K562 (cell line): ENCODE measurements around the gene ELMO1. TPM values are rescaled to one million over a fixed set of nuclear protein-coding genes. Genes with fewer than 3 reads are reported as not detected.
A peak's percentile ranks its signal among the peaks of the same experiment; 100 is the strongest.

Experiments
- BDP1 ChIP-seq: IDR thresholded peaks from 3 replicates; pipeline ENCODE4 v1.6.1; 2011; ENCODE audit not compliant: insufficient read length, insufficient read depth
- CBFA2T3 ChIP-seq: fragments of 450-650 bp; IDR thresholded peaks from 2 replicates; pipeline ENCODE4 v1.6.1; 2017
- CHD1 ChIP-seq: fragments of 200-600 bp; sonication (generic); IDR thresholded peaks from one replicate; pipeline ENCODE4 v1.6.1; 2012; ENCODE audit warnings: mild to moderate bottlenecking, moderate library complexity, low read length, inconsistent platforms
- FOXJ3 ChIP-seq: sonication (generic); formaldehyde crosslinking; IDR thresholded peaks from 2 replicates; pipeline ENCODE4 v1.4.0; 2020; ENCODE audit warnings: mild to moderate bottlenecking, missing genetic modification reagents
- GATAD2B ChIP-seq: fragments of 450-650 bp; IDR thresholded peaks from 2 replicates; pipeline ENCODE4 v1.6.1; 2017; ENCODE audit warnings: mild to moderate bottlenecking, borderline replicate concordance
- KLF10 ChIP-seq: fragments of 250-450 bp; sonication (Bioruptor Pico); IDR thresholded peaks from 2 replicates; pipeline ENCODE4 v1.6.1; 2021; ENCODE audit warnings: matching md5 sums
- PML ChIP-seq: IDR thresholded peaks from 2 replicates; pipeline ENCODE4 v1.6.1; 2012; ENCODE audit warnings: low read length, inconsistent platforms
- RBM15 ChIP-seq: fragments of 200-400 bp; formaldehyde crosslinking; IDR thresholded peaks from 2 replicates; pipeline ENCODE4 v1.6.1; 2018; ENCODE audit warnings: mild to moderate bottlenecking, low read length, moderate library complexity; ENCODE audit not compliant: insufficient read depth
- RCOR1 ChIP-seq, 2 experiments: IDR thresholded peaks; 2 replicates each; pipeline ENCODE4 v1.6.1; 2012; ENCODE audit warnings: low read depth in 2 of 2, low read length in 2 of 2, borderline replicate concordance in 1 of 2, improper control_type of control experiment in 1 of 2
- SAP30 ChIP-seq: fragments of 200-600 bp; sonication (generic); IDR thresholded peaks from 2 replicates; pipeline ENCODE4 v1.6.1; 2012; ENCODE audit warnings: borderline replicate concordance, low read depth, mild to moderate bottlenecking, moderate library complexity, low read length, control low read depth, inconsistent platforms; ENCODE audit not compliant: insufficient read depth, poor library complexity, severe bottlenecking
- SIN3B ChIP-seq: fragments of 450-650 bp; IDR thresholded peaks from 2 replicates; pipeline ENCODE4 v1.6.1; 2017; ENCODE audit warnings: low read depth, mild to moderate bottlenecking, moderate library complexity
- STAT5A ChIP-seq: IDR thresholded peaks from 2 replicates; pipeline ENCODE4 v1.6.1; 2012; ENCODE audit warnings: low read length, inconsistent platforms, borderline replicate concordance
- TAF7 ChIP-seq: fragments of 450-650 bp; IDR thresholded peaks from 2 replicates; pipeline ENCODE4 v1.6.1; 2016; ENCODE audit warnings: missing genetic modification characterization, missing compliant biosample characterization
- TEAD4 ChIP-seq, 2 experiments: sonication (generic) in 1 of 2; formaldehyde crosslinking in 1 of 2; IDR thresholded peaks; 2 replicates each; pipeline versions ENCODE4 v1.6.1 to v1.8.0; 2012 to 2022; ENCODE audit warnings: borderline replicate concordance in 1 of 2, inconsistent platforms in 1 of 2, low read length in 1 of 2, mild to moderate bottlenecking in 1 of 2, missing genetic modification reagents in 1 of 2
- U2AF1 ChIP-seq: fragments of 200-400 bp; formaldehyde crosslinking; optimal IDR thresholded peaks from 2 replicates; pipeline ENCODE3; 2017; ENCODE audit warnings: mild to moderate bottlenecking, low read depth, low read length, moderate library complexity
- ZNF140 ChIP-seq: fragments of 250-450 bp; sonication (Bioruptor Pico); IDR thresholded peaks from 2 replicates; pipeline ENCODE4 v1.8.0; 2021; ENCODE audit warnings: moderate library complexity, mild to moderate bottlenecking, inconsistent platforms
- ZNF175 ChIP-seq: fragments of 200-800 bp; sonication (Bioruptor generic); IDR thresholded peaks from 2 replicates; pipeline ENCODE4 v1.6.1; 2016; ENCODE audit warnings: low read depth, mild to moderate bottlenecking, missing genetic modification characterization, missing compliant biosample characterization
- ZNF311 ChIP-seq: fragments of 250-450 bp; sonication (Bioruptor Pico); IDR thresholded peaks from 2 replicates; pipeline ENCODE4 v1.4.0; 2020; ENCODE audit warnings: mild to moderate bottlenecking, moderate library complexity
- ZNF76 ChIP-seq: fragments of 250-450 bp; sonication (Bioruptor Pico); IDR thresholded peaks from 2 replicates; pipeline ENCODE4 v1.4.0; 2020; ENCODE audit warnings: mild to moderate bottlenecking, moderate library complexity, borderline replicate concordance
- ZNF785 ChIP-seq: fragments of 250-450 bp; sonication (Bioruptor Pico); IDR thresholded peaks from 2 replicates; pipeline ENCODE4 v1.4.0; 2020; ENCODE audit warnings: mild to moderate bottlenecking
- ZSCAN32 ChIP-seq: fragments of 450-650 bp; formaldehyde crosslinking; IDR thresholded peaks from 2 replicates; pipeline ENCODE4 v1.4.0; 2020; ENCODE audit warnings: mild to moderate bottlenecking, moderate library complexity
- polyA plus RNA-seq, 8 experiments: library from polyadenylated mRNA; depleted of rRNA in 4 of 8; stranded (reverse) in 5 of 8; unstranded in 3 of 8; fragments of >200 nt; fragmentation: Nextera tagmentation in 2 of 8; fragmentation: Illumina TruSeq in 1 of 8; extraction: Ambion mirVana in 2 of 8; extraction: Trizol in 1 of 8; gene quantifications; 2 replicates each; pipeline versions ENCODE4 v1.2.1 to v1.2.3, GENCODE V29; 2011 to 2014; ENCODE audit warnings: inconsistent platforms in 1 of 8, missing spikeins in 1 of 8
- total RNA-seq, 7 experiments: library from RNA; depleted of rRNA in 6 of 7; stranded (reverse); fragments of >200 nt in 6 of 7; fragmentation: Illumina TruSeq in 2 of 7; extraction: Trizol in 2 of 7; gene quantifications; 2 replicates each; pipeline versions ENCODE4 v1.2.1 to v1.2.3, GENCODE V29; 2011 to 2021; ENCODE audit warnings: low replicate concordance in 1 of 7
- TF ChIP-seq, protein P1 (sequence below), 2 experiments: fragments of 450-650 bp in 1 of 2; IDR thresholded peaks; 2 replicates each; pipeline ENCODE4 v1.6.1; 2011 to 2017; ENCODE audit warnings: low read depth in 2 of 2, antibody characterized with exemption in 1 of 2, borderline replicate concordance in 1 of 2, low read length in 1 of 2, mild to moderate bottlenecking in 1 of 2, mixed read lengths in 1 of 2; ENCODE audit not compliant: control insufficient read depth in 1 of 2
- TF ChIP-seq, protein P2 (sequence below): fragments of 450-650 bp; formaldehyde crosslinking; IDR thresholded peaks from 2 replicates; pipeline ENCODE4 v1.4.0; 2020; ENCODE audit warnings: mild to moderate bottlenecking, moderate library complexity
- TF ChIP-seq, protein P3 (sequence below), 3 experiments: IDR thresholded peaks in 2 of 3; conservative IDR thresholded peaks in 1 of 3; 2 replicates each; pipeline ENCODE4 v1.5.1; 2011 to 2012; ENCODE audit warnings: low read length in 3 of 3, mild to moderate bottlenecking in 3 of 3, control low read depth in 2 of 3, improper control_type of control experiment in 1 of 3, inconsistent platforms in 1 of 3, low read depth in 1 of 3, mixed read lengths in 1 of 3, moderate library complexity in 1 of 3; ENCODE audit not compliant: insufficient read depth in 2 of 3

Gene ELMO1
- total and polyA plus RNA-seq, 9 of the 15 experiments (the other 6 are each of a cell fraction or from before 2014, with no cell fraction given): 0.36 to 7.2 (median 3.6) TPM

DNA sequence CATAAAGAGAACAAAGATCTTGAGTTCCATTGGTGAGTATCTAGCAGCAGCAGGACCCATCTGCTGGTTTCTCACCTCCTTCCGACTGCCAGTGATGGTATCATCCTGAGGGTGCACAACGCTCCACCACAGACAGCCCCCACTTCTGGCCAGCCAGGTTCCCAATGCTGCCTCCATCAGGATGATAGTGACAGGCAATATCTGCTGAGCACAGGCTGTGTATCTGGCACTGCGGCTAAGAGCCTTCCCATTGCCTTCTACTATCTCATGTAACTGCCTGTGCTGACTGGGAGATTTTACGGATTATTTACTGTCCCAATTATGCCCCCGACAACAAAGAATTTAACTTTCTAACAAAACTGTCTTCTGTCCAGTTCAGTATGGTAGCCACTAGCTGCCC, 372.0 kb downstream of the ELMO1 start (continued):
- TF ChIP-seq, protein P1, sequence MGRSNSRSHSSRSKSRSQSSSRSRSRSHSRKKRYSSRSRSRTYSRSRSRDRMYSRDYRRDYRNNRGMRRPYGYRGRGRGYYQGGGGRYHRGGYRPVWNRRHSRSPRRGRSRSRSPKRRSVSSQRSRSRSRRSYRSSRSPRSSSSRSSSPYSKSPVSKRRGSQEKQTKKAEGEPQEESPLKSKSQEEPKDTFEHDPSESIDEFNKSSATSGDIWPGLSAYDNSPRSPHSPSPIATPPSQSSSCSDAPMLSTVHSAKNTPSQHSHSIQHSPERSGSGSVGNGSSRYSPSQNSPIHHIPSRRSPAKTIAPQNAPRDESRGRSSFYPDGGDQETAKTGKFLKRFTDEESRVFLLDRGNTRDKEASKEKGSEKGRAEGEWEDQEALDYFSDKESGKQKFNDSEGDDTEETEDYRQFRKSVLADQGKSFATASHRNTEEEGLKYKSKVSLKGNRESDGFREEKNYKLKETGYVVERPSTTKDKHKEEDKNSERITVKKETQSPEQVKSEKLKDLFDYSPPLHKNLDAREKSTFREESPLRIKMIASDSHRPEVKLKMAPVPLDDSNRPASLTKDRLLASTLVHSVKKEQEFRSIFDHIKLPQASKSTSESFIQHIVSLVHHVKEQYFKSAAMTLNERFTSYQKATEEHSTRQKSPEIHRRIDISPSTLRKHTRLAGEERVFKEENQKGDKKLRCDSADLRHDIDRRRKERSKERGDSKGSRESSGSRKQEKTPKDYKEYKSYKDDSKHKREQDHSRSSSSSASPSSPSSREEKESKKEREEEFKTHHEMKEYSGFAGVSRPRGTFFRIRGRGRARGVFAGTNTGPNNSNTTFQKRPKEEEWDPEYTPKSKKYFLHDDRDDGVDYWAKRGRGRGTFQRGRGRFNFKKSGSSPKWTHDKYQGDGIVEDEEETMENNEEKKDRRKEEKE (IDR thresholded peaks at IDR 0.05; ENCODE audit: borderline replicate concordance in 1 of 2, control insufficient read depth in 1 of 2, low read depth in 2 of 2, low read length in 1 of 2): no peak
- TF ChIP-seq RCOR1 (IDR thresholded peaks at IDR 0.05; ENCODE audit: borderline replicate concordance in 1 of 2, low read depth in 2 of 2, low read length in 2 of 2) (no peak), TEAD4 (IDR thresholded peaks at IDR 0.05; ENCODE audit: low read length) (peak; percentile 75), TEAD4 (CRISPR knock-in tag; IDR thresholded peaks at IDR 0.05; ENCODE audit: borderline replicate concordance) (no peak), RBM15 (no peak), TAF7 (tag) (no peak), KLF10 (CRISPR knock-in tag) (no peak), ZNF175 (CRISPR knock-in tag) (no peak), CBFA2T3 (peak; percentile 72), ZNF311 (CRISPR knock-in tag) (no peak), ZNF785 (no peak), ZNF76 (no peak), SAP30 (no peak), PML (no peak), FOXJ3 (no peak), ZNF140 (no peak), U2AF1 (no peak), BDP1 (no peak), GATAD2B (no peak), STAT5A (peak; percentile 38; the same call in 1 of the 2 replicates), ZSCAN32 (no peak), SIN3B (no peak), CHD1 (no peak)
- TF ChIP-seq, protein P2, sequence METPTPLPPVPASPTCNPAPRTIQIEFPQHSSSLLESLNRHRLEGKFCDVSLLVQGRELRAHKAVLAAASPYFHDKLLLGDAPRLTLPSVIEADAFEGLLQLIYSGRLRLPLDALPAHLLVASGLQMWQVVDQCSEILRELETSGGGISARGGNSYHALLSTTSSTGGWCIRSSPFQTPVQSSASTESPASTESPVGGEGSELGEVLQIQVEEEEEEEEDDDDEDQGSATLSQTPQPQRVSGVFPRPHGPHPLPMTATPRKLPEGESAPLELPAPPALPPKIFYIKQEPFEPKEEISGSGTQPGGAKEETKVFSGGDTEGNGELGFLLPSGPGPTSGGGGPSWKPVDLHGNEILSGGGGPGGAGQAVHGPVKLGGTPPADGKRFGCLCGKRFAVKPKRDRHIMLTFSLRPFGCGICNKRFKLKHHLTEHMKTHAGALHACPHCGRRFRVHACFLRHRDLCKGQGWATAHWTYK (CRISPR knock-in tag): no peak
- TF ChIP-seq, protein P3, sequence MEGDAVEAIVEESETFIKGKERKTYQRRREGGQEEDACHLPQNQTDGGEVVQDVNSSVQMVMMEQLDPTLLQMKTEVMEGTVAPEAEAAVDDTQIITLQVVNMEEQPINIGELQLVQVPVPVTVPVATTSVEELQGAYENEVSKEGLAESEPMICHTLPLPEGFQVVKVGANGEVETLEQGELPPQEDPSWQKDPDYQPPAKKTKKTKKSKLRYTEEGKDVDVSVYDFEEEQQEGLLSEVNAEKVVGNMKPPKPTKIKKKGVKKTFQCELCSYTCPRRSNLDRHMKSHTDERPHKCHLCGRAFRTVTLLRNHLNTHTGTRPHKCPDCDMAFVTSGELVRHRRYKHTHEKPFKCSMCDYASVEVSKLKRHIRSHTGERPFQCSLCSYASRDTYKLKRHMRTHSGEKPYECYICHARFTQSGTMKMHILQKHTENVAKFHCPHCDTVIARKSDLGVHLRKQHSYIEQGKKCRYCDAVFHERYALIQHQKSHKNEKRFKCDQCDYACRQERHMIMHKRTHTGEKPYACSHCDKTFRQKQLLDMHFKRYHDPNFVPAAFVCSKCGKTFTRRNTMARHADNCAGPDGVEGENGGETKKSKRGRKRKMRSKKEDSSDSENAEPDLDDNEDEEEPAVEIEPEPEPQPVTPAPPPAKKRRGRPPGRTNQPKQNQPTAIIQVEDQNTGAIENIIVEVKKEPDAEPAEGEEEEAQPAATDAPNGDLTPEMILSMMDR (IDR thresholded peaks at IDR 0.05 in 2 of 3, conservative IDR thresholded peaks at IDR 0.05 in 1 of 3; ENCODE audit: insufficient read depth in 2 of 3, low read depth in 1 of 3, low read length in 3 of 3): 0 out of 6 replicates have a peak, but pooled peaks of 1 of the 3 experiments have one; percentile 5
